AG08396 (cell line): ENCODE data around the gene FUCA1.
"Not testable (repeated sequence)": the region's sequence is repeated elsewhere in the genome, so short reads cannot be mapped to it uniquely, and the experiment has no call there.

ENCODE experiments used
- DNase-seq: peaks from one replicate; pipeline ENCODE4 v3.0.0; 2012; ENCODE audit warnings: low spot score, mixed read lengths

Gene FUCA1

DNA sequence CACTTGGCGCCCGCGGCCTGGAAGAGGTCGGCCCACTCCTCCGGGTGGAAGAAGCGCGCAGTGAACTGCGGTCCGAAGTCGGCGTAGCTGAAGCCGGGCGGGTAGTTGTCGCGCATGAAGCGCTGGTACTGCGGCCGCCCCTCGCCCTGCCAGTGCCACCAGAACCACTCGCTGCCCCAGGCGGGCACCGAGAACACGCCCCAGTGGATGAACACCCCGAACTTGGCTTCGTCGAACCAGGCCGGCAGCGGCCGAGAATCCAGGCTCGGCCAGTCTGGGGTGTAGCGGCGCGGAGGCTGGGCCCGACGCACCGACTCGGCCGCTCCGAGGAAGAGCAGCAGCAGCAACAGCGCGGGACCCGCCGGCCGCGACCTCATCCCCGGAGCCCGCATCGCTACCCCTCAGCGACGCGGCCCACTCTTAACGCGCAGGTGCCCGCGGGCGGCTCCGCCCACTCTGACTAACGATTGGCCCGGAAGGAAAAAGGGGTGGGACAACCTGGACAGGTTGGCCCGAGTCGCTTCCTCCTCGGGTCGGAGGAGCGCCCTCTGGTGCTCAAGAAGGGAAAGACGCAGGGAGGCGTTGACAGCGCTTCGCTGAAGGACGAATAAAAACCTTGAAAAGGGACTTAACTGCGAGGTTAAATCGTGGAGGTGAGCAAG lies at the start of gene FUCA1:
Gene FUCA1 (minus strand): TSS at position 396 of the 662 bp plus-strand sequence. CDS start 4 bp downstream, at position 392.
- peak; percentile 93 for DNase-seq

DNA sequence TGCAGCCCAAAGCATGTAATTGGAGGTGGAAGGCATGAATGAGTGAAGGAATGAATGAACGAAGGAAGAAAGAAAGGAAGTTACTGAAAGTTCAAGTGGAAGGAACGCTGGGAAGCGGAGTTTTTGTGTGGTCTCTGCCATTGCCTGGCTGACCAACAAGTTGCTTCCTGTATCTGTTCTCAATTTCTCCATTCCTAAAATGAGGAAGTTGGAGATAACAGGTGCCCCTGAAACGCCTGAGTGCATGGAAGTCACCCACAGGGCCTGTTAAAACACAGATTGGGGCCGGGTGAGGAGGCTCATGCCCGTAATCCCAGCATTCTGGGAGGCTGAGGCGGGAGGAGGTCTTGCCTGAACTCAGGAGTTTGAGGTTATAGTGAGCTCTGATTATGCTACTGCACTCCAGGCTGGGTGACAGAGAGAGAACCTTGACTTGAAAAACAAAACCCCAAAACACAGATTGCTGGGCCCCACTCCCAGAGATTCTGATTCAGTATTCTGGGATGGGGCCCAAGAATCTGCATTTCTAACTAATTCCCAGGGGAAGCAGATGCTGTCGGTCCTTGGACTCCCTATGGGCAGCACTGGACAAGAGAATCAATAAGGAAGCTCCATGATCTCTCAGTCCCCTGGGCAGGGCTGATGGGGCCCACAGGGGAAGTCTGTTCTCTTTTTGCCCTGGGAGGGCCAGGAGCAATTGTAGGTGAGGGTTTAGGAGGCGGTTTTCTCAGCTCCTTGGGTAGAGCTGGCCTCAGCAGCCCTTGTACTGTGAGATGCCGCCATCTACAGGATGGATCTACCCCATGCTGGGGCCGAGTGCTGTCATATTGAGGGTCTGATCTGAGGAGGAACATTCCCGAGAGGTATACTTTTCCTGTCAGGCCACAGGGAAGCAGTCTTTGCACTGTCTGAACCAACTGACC lies 48.4 kb upstream of the FUCA1 start:
- peak; percentile 72 for DNase-seq

DNA sequence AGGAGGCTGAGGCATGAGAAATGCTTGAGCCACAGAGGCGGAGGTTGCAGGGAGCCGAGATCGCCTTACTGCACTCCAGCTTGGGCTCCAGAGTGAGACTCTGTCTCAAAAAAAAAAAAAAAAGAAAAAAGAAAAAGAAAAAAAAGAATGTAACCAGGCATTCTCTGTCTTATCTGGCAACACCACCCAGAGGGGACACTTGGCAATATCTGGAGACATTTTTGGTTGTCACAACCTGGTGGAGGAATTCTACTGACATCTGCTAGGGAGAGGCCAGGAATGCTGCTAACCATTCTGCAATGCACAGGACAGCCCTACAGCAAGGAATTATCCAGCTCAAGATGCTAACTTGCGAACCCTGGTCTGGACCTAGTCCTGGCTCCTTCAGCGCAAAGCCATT lies 47.4 kb upstream of the FUCA1 start:
- no peak for DNase-seq

DNA sequence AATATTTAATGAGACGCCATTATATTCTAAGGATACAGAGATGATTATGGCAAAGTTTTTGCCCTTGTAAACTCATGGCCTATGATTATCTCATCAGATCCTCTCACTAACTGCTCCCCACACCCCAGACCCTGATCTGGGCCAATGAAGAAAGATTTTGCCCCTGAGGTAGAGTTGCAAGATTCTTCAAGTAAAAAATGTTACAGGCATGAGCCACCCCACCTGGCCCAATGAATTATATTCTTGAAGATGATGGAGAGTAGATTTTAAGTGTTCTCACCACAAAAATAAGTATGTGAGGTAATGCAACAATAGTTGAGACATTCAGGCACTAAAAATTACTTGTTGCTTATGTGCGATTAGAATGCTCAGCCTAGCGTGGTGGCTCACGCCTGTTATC lies 46.8 kb upstream of the FUCA1 start:
- DNase-seq, result no peak

DNA sequence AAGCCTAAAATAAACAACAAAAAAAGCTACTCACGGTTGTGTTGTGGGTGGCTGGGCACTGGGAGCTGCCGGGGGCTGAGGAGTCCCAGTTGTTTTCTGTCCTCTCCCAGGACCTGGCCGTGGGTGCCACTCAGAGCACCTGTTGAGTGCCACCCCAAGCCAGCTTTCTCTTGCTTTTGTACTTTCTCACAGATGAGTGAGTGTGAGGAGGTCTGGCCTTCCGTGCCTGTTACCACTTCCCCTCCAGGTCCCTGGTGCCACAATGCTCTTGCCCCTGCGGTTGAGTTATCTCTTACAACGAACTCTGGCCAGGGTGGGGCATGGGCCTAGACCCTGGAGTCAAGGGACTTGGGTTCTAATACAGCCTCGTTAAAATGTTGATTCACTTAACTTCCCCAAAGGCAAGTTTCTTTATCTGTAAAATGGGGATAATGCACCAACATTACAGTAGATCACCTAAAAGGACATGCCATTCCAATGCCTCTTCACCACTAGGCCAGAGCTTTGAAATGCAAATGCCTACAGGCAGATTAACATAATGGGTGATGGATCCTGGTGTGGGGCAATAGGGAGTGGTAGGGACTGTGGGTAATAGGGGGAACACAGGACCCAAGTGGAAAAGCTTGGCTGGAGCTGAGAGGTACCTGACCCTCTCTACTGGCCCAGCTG lies 45.3 kb upstream of the FUCA1 start, which contains the start of gene CNR2:
Gene CNR2 (minus strand): TSS at position 151 of the 669 bp plus-strand sequence. CDS start 37,745 bp downstream, outside the sequence.
- DNase-seq, result no peak

DNA sequence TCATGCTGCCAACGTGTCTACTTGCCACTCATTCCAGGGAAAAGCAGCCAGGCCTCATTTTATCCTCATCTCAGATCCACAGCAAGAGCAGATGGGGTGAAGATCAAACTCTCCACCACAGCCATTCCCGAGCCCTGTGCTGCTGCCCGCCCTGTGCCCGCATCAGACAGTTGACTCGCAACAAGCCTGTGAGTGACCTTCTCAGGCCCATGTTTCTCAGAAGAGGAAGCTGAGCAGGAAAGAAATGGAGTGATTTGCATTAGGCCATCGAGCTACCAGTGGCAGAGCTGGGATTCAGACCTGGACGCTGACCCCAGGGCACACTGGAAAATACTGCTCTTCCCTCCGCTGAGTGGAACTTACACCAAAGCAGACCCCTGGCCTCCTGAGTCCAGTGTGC lies 43.8 kb upstream of the FUCA1 start:
- no peak for DNase-seq

DNA sequence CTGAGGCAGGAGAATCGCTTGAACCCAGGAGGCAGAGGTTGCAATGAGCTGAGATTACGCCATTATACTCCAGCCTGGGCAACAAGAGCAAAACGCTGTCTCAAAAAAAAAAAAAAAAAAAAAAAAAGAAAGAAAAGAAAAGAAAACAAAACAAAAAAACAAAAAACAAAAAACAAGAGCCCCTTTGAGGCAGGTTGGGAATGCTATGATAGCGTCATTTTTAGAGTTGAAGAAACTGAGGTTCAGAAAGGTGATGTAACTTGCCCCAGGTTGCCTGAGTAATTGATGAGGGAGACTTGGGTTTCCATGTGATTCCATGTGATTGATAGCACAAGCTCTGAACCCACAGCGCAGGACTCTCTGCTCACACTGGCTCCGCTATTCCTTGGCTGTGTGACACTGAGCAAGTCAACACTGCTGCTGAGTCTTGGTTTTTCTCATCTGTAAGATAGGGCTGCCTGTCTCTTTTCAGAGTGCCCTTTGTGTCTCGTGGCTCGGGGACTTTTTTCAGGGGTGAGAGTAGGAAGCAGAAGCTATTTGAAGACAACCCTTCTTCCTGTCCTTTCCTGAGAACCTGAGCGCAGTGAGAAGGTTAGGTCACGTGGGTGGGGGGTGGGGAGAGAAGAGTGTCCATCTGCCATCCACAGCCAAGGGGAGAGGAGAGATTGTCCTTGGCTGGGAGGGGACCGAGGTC lies 42.6 kb upstream of the FUCA1 start:
- DNase-seq, result no peak

DNA sequence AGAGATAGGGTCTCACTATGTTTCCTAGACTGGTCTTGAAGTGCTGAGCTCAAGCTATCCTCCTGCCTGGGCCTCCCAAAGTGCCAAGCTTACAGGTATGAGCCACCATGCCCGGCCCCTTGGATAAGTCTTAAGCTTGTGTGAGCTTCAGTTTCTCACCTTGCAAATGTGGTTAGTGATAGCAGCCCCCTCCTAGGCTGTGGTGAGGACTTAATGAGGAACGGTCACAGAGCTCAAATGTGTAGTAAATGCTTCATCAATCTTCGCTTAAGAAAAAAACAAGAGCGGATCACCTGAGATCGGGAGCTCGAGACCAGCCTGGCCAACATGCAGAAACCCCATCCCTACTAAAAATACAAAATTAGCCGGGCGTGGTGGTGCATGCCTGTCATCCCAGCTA lies 42.1 kb upstream of the FUCA1 start:
- DNase-seq, result no peak

DNA sequence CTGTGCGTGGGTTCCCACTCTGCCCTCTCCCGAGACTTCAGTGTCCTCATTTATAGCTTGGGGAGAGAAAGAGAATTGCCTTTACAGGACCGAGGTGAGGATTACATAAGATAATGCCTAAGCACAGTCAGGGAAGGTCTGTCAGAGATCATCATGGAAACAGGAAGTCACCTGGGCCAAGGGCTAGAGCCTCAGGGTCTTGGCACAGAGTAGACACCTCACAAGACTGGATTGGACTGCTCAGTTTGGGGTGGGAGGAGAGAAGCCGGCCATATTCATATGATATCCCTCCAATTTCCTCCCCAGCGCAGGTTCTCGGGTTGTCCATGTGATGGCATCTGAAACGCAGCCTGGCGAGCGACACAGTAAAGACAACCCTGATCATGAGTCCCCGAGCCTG lies 41.3 kb upstream of the FUCA1 start:
- DNase-seq, result no peak

DNA sequence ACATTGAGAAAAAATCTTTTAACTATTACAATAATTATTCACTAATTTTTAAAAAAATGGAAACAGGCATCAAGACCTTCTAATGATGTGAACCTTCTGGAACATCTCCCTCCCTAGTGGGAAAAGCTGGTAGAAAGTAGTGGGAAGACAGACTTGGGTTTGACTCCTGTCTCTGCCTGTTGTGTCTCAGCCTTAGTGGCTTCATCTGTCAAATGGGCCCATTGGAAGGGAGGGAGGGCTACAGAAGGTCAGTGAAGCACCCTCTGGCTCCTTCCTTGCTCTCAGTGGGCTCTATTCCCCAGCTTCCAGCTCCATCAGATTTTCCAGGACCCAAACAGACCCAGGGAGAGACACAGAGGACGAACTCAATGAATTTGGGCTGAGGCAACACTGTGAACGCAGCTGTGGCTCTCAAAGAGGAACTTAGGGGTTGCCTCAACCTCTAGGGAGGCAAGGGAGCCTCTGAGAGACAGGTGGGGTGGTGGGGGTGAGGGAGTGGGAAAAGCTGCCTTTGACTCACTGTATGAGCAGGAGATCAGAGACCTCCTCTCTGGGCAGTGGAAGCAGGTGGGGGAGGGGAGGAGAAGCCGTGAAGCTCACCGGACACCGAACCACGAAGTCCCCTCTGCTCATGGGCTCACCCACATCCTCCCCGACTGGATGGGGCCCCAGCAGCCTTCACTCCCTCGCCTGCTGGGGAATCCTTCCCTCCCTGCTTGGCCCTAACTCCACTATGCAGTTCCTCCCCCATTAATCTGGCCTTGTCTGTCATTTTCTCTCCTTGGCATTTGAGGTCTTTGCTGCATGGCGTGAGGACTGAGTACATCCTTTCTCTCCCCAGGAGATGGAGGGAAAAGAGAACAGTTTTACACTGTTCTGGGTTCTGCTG lies 40.6 kb upstream of the FUCA1 start:
- DNase-seq, result no peak

DNA sequence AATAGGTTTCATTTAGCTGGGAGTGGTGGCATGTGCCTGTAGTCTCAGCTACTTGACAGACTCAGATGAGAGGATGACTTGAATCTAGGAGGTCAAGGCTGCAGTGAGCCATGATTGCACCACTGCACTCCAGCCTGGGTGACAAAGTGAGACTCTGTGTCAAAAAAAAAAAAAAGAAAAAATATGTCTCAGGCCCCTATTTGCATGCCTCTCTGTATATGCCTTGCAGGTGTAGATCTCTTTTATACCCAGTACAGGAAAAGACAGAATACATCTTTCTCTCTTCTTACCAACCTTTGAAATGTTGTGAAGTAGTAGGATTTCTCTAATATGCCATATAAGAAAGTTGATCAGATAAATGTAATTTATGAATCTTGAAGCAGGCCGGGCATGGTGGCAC lies 38.6 kb upstream of the FUCA1 start:
- no peak for DNase-seq

DNA sequence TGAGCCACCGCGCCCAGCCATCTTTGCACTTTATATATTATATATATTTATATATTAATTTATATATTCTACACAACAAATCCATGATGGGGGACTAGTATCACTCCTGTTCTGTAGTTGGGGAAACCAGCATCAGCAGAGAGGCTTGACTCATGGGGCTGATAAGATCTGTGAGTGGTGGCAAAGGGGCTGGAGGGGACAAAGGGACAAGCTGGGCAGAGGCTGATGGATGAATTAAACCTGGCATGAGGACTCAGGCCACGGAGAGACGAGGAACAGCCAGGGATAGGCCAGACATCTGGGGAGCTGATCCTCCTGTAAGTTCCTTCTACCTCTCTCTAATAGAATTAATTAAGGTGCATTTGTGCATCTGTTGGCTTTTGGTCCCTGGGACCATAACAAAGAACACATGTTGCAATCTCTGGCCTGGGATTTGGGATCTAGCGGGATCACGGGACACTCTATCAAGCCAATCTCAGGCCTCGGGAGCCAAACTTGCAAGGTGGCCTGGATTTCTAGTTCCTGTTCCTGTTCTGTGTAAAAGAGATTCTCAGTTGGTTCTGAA lies 37.5 kb upstream of the FUCA1 start:
- no peak for DNase-seq

DNA sequence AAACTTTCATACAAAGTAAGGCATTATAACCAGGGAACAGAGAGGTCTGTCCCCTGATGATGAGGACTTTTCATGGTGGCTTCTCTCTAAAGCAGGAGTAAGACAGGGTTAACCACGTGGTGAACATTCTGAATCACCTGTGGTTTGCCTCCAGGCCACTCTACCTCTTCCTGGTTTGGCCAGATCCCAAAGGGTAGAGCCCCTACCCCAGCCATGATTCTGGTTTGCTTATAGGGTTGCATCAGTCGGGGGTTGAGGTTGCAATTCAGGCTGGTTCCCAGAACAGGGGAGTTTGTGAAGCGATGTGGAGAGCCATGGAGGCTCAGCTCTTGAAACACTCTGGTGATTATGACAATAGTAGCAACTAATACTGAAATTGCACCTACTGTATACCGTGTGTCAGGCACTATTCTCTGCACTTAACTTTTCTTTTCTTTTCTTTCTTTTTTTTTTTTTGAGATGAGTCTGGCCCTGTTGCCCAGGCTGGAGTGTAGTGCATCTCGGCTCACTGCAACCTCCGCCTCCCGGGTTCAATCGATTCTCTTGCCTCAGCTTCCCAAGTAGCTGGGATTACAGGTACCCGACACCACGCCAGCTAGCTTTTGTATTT lies 36.8 kb upstream of the FUCA1 start:
- no peak for DNase-seq

DNA sequence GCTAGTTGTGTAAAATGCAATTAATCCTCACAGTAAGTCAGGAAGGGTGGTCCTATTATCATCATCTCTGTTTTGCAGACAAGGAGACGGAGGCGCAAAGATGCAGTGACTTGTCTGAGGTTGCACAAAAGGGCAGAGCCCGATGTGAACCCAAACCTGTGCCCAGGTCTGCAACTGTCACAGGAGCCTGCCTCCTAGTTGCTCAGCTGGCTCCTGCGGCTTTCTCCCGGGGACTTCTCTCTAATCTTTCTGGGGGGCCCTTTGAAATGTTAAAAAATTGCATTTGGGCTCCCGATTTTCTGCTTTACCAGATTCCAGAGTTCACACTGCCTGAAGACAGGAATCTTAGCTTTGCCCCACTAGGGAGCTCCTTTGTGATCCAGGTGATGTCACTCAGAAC lies 35.7 kb upstream of the FUCA1 start:
- no peak for DNase-seq

DNA sequence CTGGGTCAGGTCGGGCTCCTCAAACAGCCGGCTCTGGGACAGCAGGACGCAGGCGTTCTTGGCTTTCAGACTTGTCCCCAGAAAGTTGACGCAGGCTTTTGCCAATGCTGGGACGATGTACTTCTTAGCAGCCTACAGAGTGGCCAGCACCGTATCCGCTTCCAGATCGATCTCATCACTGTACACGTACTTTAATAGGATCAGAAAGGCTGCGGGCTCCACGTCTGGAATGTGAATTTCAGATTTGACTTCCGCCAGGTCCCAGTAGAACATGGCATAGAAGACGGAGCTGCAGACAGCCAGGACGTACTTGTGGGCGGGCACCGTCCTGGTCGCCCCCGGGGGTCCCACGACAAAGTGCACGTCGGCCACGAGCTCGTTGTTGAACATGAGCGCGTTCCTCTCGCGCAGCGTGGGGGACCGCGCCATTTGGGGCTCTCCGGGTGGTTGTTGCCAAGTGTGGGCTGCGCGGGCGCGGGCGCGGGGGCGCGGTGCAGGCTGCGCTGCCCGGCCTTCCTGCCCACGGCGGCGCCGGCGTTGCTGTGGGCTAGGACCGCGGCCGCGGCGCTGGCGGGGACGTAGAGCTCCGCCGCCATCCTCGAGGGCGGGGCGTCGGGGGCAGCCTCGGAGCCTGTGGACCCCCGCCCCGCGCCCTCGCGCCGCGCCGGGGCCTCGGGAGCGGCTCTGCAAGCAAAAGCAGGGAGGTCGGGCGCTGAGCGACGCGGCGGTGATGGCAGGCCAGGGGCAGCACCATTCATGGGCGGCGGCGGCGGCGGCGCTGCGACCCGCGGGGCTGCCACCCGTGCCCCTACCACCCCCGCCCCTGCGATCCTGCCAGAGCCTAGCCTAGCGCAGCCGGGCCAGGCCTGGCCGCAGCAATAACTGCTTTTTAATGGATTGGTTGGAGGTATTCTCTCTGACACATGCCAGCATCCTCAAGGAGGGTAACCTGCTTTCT lies 34.5 kb upstream of the FUCA1 start:
- no peak for DNase-seq

DNA sequence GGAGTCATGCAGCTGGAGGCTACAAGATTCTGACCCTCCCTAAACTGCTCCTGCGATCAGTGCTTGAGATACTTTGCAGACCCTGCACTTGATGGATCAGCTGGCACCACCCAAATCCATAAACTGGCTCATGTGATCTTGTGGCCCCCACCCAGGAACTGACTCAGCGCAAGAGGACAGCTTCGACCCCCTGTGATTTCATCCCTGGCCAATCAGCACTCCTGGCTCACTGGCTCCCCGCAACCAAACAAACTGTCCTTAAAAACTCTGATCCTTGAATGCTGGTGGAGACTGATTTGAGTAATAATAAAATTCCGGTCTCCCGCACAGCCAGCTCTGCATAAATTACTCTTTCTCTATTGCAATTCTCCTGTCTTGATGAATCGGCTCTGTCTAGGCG lies 31.9 kb upstream of the FUCA1 start:
- not testable (repeated sequence) for DNase-seq

DNA sequence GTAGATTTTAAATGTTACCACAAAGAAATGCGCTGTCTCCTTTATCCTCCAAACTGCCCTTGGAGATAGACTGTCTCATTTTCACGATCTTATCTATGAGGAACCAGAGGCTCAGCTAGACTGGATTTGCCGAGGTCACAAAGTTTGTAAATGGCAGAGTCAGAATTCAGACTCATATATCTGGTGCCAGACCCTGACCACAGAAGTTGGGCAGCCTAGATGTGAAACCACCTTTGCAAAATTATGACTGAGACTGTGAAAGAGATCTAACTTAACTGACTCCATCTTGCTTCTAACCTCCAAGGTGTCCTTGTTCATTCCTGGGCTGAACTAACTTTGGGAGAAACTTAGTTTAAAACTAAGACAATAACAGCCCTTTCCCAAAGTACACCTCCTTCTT lies 31.0 kb upstream of the FUCA1 start:
- DNase-seq, result no peak

DNA sequence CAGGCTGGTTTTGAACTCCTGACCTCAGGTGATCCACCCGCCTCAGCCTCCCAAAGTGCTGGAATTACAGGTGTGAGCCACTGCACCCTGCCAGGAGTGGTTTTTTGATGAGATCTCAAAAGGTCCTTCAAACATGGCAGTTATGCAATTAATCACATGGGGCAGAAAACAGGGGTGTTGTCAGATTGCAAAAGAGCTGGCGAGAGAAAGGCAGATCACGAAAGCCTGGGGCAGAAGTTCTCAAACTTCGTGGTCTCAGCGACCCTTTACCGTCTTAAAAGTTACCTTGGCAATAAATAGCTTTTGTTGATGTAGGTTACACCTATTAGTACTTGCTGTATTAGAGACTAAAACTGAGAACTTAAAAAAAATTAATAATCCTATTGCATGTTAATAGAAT lies 29.0 kb upstream of the FUCA1 start:
- no peak for DNase-seq

DNA sequence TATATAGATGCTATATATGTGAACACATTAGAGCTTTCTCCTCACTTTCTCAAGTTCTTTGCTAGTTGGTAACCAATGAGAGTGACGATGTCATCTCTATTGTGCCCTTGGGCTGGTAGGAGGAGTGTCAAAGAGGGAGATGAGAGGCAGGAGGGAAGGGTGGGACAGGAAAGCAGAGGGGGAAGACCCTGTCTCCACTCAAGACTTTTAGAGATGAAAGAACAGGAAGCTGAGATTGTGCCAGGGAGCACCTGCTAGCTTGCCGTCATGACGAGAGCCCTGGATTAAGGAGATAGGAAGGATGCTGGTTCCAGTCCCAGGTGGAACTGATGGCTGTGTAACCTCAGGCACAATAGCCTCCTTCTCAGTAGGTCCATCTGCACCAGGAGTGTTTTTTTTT lies 28.4 kb upstream of the FUCA1 start:
- DNase-seq, result no peak
